WTC11 (cell line): ENCODE data around the gene DCAF17. TPM values are rescaled to one million over a fixed set of nuclear protein-coding genes. Genes with fewer than 3 reads are reported as not detected.

Experiments used
- ATAC-seq: fragments of 200-7000 bp; cut with Tn5 transposase; 2 replicates; pipeline ENCODE4 v1.10.0; 2021; ENCODE audit warnings: mild to moderate bottlenecking, moderate library complexity
- CTCF ChIA-PET: fragments of 300-600 bp; sonication (Branson Sonifier 250); formaldehyde crosslinking; loops from one replicate; lab custom pipeline; 2021; ENCODE audit warnings: antibody characterized with exemption; lab: Charles Lee
- POLR2A ChIA-PET: fragments of 350-600 bp; sonication (Branson Sonifier 250); formaldehyde crosslinking; loops from one replicate; lab custom pipeline; 2021; ENCODE audit warnings: antibody characterized with exemption; lab: Charles Lee
- DNase-seq: peaks from one replicate; pipeline ENCODE4 v3.0.0; 2021; ENCODE audit warnings: low spot score
- H3K27ac Mint-ChIP-seq: 2 replicates; pipeline ENCODE4 v1.8.0; 2021; ENCODE audit warnings: mixed read lengths
- H3K27me3 Mint-ChIP-seq: 2 replicates; pipeline ENCODE4 v1.8.0; 2021; ENCODE audit warnings: low read depth, mild to moderate bottlenecking, moderate library complexity, mixed read lengths
- H3K36me3 Mint-ChIP-seq: 2 replicates; pipeline ENCODE4 v1.8.0; 2021; ENCODE audit warnings: mixed read lengths
- H3K4me1 Mint-ChIP-seq: 2 replicates; pipeline ENCODE4 v1.8.0; 2022; ENCODE audit warnings: mixed read lengths
- H3K4me3 Mint-ChIP-seq: 2 replicates; pipeline ENCODE4 v1.8.0; 2021; ENCODE audit warnings: mild to moderate bottlenecking, moderate library complexity, mixed read lengths
- H3K9me3 Mint-ChIP-seq: 2 replicates; pipeline ENCODE4 v1.8.0; 2021; ENCODE audit warnings: mixed read lengths
- AR ChIP-seq: fragments of 250-450 bp; sonication (Bioruptor Pico); IDR thresholded peaks from 2 replicates; pipeline ENCODE4 v1.9.0; 2021; ENCODE audit warnings: mild to moderate bottlenecking
- CDX4 ChIP-seq: fragments of 250-450 bp; sonication (Bioruptor Pico); IDR thresholded peaks from 2 replicates; pipeline ENCODE4 v1.9.0; 2021; ENCODE audit warnings: moderate library complexity, mild to moderate bottlenecking, inconsistent platforms, borderline replicate concordance
- E2F4 ChIP-seq: sonication (generic); formaldehyde crosslinking; IDR thresholded peaks from 2 replicates; pipeline ENCODE4 v1.8.1; 2022; ENCODE audit warnings: low read depth, mild to moderate bottlenecking, moderate library complexity, missing genetic modification reagents, borderline replicate concordance
- MXD4 ChIP-seq: fragments of 250-450 bp; sonication (Bioruptor Pico); IDR thresholded peaks from 2 replicates; pipeline ENCODE4 v1.8.0; 2021; ENCODE audit warnings: mild to moderate bottlenecking, moderate library complexity, borderline replicate concordance
- NR2C2 ChIP-seq: sonication (generic); formaldehyde crosslinking; IDR thresholded peaks from 2 replicates; pipeline ENCODE4 v1.8.0; 2022; ENCODE audit warnings: mild to moderate bottlenecking, missing genetic modification reagents
- OVOL2 ChIP-seq: fragments of 250-450 bp; sonication (Bioruptor Pico); IDR thresholded peaks from 2 replicates; pipeline ENCODE4 v1.9.0; 2021; ENCODE audit warnings: mild to moderate bottlenecking, borderline replicate concordance
- PREB ChIP-seq: sonication (generic); formaldehyde crosslinking; IDR thresholded peaks from 2 replicates; pipeline ENCODE4 v1.8.1; 2022; ENCODE audit warnings: mild to moderate bottlenecking, missing genetic modification reagents, moderate library complexity, borderline replicate concordance
- PRRX2 ChIP-seq: fragments of 250-450 bp; sonication (Bioruptor Pico); IDR thresholded peaks from 2 replicates; pipeline ENCODE4 v1.8.0; 2021; ENCODE audit warnings: mild to moderate bottlenecking
- TEAD1 ChIP-seq: sonication (generic); formaldehyde crosslinking; IDR thresholded peaks from 2 replicates; pipeline ENCODE4 v1.8.0; 2022; ENCODE audit warnings: mild to moderate bottlenecking, missing genetic modification reagents
- ZMAT4 ChIP-seq: fragments of 250-450 bp; sonication (Bioruptor Pico); IDR thresholded peaks from 2 replicates; pipeline ENCODE4 v1.9.0; 2021; ENCODE audit warnings: mild to moderate bottlenecking
- ZNF121 ChIP-seq: sonication (generic); formaldehyde crosslinking; IDR thresholded peaks from 2 replicates; pipeline ENCODE4 v1.8.0; 2023; ENCODE audit warnings: missing genetic modification reagents
- ZNF219 ChIP-seq: sonication (generic); formaldehyde crosslinking; IDR thresholded peaks from 2 replicates; pipeline ENCODE4 v1.8.0; 2023; ENCODE audit warnings: missing genetic modification reagents, mild to moderate bottlenecking, borderline replicate concordance
- ZNF512 ChIP-seq: sonication (generic); formaldehyde crosslinking; IDR thresholded peaks from 2 replicates; pipeline ENCODE4 v1.8.1; 2022; ENCODE audit warnings: missing genetic modification reagents, borderline replicate concordance
- ZNF671 ChIP-seq: fragments of 250-450 bp; sonication (Bioruptor Pico); IDR thresholded peaks from 2 replicates; pipeline ENCODE4 v1.8.0; 2021; ENCODE audit warnings: mild to moderate bottlenecking
- total RNA-seq: library from RNA; stranded (reverse); gene quantifications from 3 replicates; pipeline ENCODE4 v1.2.3, GENCODE V29; 2021
- TF ChIP-seq, protein P1 (sequence below): sonication (generic); formaldehyde crosslinking; IDR thresholded peaks from 2 replicates; pipeline ENCODE4 v1.8.1; 2023; ENCODE audit warnings: mild to moderate bottlenecking, missing genetic modification reagents
- TF ChIP-seq, protein P2 (sequence below): sonication (generic); formaldehyde crosslinking; IDR thresholded peaks from 2 replicates; pipeline ENCODE4 v1.8.0; 2022; ENCODE audit warnings: mild to moderate bottlenecking, missing genetic modification reagents
- TF ChIP-seq, protein P3 (sequence below): sonication (generic); formaldehyde crosslinking; IDR thresholded peaks from 2 replicates; pipeline ENCODE4 v1.8.0; 2022; ENCODE audit warnings: mild to moderate bottlenecking, missing genetic modification reagents
- TF ChIP-seq, protein P4 (sequence below): sonication (generic); formaldehyde crosslinking; IDR thresholded peaks from 2 replicates; pipeline ENCODE4 v1.8.0; 2022; ENCODE audit warnings: missing genetic modification reagents

The DCAF17 gene
- total RNA-seq, 1 experiment from 2014 or later = 27.2 TPM

DNA sequence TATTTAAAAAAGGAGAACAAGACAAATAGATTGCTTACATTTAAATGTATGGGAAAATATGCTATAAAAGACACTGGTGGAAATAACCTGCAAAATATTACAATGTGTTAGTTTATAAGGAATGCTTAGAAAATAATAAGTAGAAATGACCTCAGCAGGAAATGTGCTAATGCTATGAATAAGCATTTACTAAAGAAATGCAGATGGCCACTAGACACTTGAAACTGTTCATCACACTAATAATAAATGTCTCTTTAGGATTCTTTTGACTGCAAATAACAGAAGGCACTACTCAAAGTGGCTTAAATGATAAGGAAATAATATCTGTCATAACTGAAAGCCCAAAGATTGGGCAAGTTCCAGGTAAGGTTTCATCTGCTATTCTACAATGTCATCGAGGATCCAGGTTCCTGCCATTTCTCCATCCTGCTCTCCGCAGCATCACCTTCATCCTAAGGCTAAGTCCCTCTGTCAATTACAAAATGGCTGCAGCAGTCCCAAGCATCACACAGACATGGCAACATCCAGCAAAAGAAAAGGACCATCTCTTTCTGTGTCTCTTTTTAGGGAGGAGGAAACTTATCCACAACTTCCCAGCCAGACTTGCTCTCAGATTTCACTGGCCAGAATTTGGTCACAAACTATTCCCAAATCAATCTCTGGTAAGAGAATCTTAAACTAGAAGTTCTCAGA lies 22.1 kb upstream of the DCAF17 start:
- ChIA-PET CTCF (no interaction called here), POLR2A (interaction anchor here (0.6 kb wide), 1 partner anchor 145 kb away, joined by 3 read pairs; no protein-coding TSS in a partner anchor)
- Mint-ChIP-seq H3K9me3 (no peaks in the 10 kb centered on the region), H3K4me3 (no peak overlapping the region), H3K27ac (no peak overlapping the region), H3K4me1 (peaks cover 72% of the 10 kb centered on the region), H3K27me3 (no peaks in the 10 kb centered on the region), H3K36me3 (no peaks in the 10 kb centered on the region)
- ATAC-seq (no peak), DNase-seq (no peak)
- no peak for TF ChIP-seq CDX4 (CRISPR knock-in tag)
- no peak for TF ChIP-seq ZNF512 (CRISPR knock-in tag)
- TF ChIP-seq ZMAT4 (CRISPR knock-in tag) = no peak
- TF ChIP-seq, protein P1, sequence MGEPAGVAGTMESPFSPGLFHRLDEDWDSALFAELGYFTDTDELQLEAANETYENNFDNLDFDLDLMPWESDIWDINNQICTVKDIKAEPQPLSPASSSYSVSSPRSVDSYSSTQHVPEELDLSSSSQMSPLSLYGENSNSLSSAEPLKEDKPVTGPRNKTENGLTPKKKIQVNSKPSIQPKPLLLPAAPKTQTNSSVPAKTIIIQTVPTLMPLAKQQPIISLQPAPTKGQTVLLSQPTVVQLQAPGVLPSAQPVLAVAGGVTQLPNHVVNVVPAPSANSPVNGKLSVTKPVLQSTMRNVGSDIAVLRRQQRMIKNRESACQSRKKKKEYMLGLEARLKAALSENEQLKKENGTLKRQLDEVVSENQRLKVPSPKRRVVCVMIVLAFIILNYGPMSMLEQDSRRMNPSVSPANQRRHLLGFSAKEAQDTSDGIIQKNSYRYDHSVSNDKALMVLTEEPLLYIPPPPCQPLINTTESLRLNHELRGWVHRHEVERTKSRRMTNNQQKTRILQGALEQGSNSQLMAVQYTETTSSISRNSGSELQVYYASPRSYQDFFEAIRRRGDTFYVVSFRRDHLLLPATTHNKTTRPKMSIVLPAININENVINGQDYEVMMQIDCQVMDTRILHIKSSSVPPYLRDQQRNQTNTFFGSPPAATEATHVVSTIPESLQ (CRISPR knock-in tag) = no peak
- TF ChIP-seq, protein P2, sequence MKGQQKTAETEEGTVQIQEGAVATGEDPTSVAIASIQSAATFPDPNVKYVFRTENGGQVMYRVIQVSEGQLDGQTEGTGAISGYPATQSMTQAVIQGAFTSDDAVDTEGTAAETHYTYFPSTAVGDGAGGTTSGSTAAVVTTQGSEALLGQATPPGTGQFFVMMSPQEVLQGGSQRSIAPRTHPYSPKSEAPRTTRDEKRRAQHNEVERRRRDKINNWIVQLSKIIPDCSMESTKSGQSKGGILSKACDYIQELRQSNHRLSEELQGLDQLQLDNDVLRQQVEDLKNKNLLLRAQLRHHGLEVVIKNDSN (CRISPR knock-in tag) = no peak
- no peak for TF ChIP-seq NR2C2 (CRISPR knock-in tag)
- TF ChIP-seq TEAD1 = no peak
- TF ChIP-seq AR (CRISPR knock-in tag) = no peak
- TF ChIP-seq PREB (CRISPR knock-in tag) = no peak
- no peak for TF ChIP-seq E2F4 (CRISPR knock-in tag)
- TF ChIP-seq, protein P3, sequence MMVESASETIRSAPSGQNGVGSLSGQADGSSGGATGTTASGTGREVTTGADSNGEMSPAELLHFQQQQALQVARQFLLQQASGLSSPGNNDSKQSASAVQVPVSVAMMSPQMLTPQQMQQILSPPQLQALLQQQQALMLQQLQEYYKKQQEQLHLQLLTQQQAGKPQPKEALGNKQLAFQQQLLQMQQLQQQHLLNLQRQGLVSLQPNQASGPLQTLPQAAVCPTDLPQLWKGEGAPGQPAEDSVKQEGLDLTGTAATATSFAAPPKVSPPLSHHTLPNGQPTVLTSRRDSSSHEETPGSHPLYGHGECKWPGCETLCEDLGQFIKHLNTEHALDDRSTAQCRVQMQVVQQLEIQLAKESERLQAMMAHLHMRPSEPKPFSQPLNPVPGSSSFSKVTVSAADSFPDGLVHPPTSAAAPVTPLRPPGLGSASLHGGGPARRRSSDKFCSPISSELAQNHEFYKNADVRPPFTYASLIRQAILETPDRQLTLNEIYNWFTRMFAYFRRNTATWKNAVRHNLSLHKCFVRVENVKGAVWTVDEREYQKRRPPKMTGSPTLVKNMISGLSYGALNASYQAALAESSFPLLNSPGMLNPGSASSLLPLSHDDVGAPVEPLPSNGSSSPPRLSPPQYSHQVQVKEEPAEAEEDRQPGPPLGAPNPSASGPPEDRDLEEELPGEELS = no peak
- no peak for TF ChIP-seq ZNF671 (CRISPR knock-in tag)
- TF ChIP-seq ZNF121 (CRISPR knock-in tag) = no peak
- TF ChIP-seq PRRX2 (CRISPR knock-in tag) = no peak
- TF ChIP-seq, protein P4, sequence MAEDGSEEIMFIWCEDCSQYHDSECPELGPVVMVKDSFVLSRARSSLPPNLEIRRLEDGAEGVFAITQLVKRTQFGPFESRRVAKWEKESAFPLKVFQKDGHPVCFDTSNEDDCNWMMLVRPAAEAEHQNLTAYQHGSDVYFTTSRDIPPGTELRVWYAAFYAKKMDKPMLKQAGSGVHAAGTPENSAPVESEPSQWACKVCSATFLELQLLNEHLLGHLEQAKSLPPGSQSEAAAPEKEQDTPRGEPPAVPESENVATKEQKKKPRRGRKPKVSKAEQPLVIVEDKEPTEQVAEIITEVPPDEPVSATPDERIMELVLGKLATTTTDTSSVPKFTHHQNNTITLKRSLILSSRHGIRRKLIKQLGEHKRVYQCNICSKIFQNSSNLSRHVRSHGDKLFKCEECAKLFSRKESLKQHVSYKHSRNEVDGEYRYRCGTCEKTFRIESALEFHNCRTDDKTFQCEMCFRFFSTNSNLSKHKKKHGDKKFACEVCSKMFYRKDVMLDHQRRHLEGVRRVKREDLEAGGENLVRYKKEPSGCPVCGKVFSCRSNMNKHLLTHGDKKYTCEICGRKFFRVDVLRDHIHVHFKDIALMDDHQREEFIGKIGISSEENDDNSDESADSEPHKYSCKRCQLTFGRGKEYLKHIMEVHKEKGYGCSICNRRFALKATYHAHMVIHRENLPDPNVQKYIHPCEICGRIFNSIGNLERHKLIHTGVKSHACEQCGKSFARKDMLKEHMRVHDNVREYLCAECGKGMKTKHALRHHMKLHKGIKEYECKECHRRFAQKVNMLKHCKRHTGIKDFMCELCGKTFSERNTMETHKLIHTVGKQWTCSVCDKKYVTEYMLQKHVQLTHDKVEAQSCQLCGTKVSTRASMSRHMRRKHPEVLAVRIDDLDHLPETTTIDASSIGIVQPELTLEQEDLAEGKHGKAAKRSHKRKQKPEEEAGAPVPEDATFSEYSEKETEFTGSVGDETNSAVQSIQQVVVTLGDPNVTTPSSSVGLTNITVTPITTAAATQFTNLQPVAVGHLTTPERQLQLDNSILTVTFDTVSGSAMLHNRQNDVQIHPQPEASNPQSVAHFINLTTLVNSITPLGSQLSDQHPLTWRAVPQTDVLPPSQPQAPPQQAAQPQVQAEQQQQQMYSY (CRISPR knock-in tag) = no peak
- no peak for TF ChIP-seq OVOL2 (CRISPR knock-in tag)
- no peak for TF ChIP-seq MXD4 (CRISPR knock-in tag)
- no peak for TF ChIP-seq ZNF219 (CRISPR knock-in tag)
